ENCODE results near the gene OR5K2.

The OR5K2 gene

GRCh38 chr3:98497381-98497780, at the start of gene OR5K2:
OR5K2 (plus strand) TSS chr3:98497681; CDS start chr3:98497681, 0 bp downstream.
- DNase-seq, result no peak

- no peak for DNase-seq
Observed at GRCh38 chr3:98449606-98450193, 47.8 kb upstream of the OR5K2 start.

- DNase-seq, result no peak
Observed at GRCh38 chr3:98450372-98450771, 47.1 kb upstream of the OR5K2 start.

- no peak for DNase-seq
Observed at GRCh38 chr3:98453827-98454226, 43.7 kb upstream of the OR5K2 start.

- no peak for DNase-seq
Observed at GRCh38 chr3:98454929-98455328, 42.6 kb upstream of the OR5K2 start.

- DNase-seq, result no peak
Observed at GRCh38 chr3:98457543-98457942, 39.9 kb upstream of the OR5K2 start.

- DNase-seq, result no peak
Observed at GRCh38 chr3:98460220-98460619, 37.3 kb upstream of the OR5K2 start.

GRCh38 chr3:98462901-98463300, 34.6 kb upstream of the OR5K2 start, which contains the start of gene OR5K1:
OR5K1 (plus strand) TSS chr3:98463201; CDS start chr3:98469577, 6,376 bp downstream.
- DNase-seq, result no peak

- no peak for DNase-seq
Observed at GRCh38 chr3:98482717-98483482, 14.6 kb upstream of the OR5K2 start.

- no peak for DNase-seq
Observed at GRCh38 chr3:98483626-98484025, 13.9 kb upstream of the OR5K2 start.

GRCh38 chr3:98500019-98500418, 2.5 kb downstream of the OR5K2 start:
- DNase-seq, result no peak

GRCh38 chr3:98501270-98501669, 3.8 kb downstream of the OR5K2 start:
- no peak for DNase-seq

- DNase-seq, result no peak
Observed at GRCh38 chr3:98501863-98502576, 4.5 kb downstream of the OR5K2 start.

GRCh38 chr3:98504539-98504938, 7.1 kb downstream of the OR5K2 start:
- no peak for DNase-seq

GRCh38 chr3:98508582-98508981, 11.1 kb downstream of the OR5K2 start:
- DNase-seq, result peak; percentile 15

GRCh38 chr3:98512576-98512975, 15.1 kb downstream of the OR5K2 start:
- no peak for DNase-seq

GRCh38 chr3:98513091-98513511, 15.6 kb downstream of the OR5K2 start:
- DNase-seq, result no peak

- DNase-seq, result no peak
Observed at GRCh38 chr3:98513736-98514135, 16.3 kb downstream of the OR5K2 start.

GRCh38 chr3:98514948-98515347, 17.5 kb downstream of the OR5K2 start:
- no peak for DNase-seq

GRCh38 chr3:98518816-98519215, 21.3 kb downstream of the OR5K2 start:
- DNase-seq, result no peak

GRCh38 chr3:98519351-98519750, 21.9 kb downstream of the OR5K2 start:
- DNase-seq, result peak; percentile 35

- DNase-seq, result peak; percentile 69
Observed at GRCh38 chr3:98521897-98522543, 24.5 kb downstream of the OR5K2 start.

GRCh38 chr3:98522544-98523281, 25.2 kb downstream of the OR5K2 start, which contains the start of gene CLDND1:
CLDND1 (minus strand) TSS chr3:98522902; CDS start chr3:98521424, 1,478 bp downstream.
- peak; percentile 96 for DNase-seq
